Measurements from ENCODE around the gene P3R3URF.
A peak's percentile ranks its signal among the peaks of the same experiment; 100 is the strongest.

The P3R3URF gene

GRCh38 chr1:46171871-46172270 is 4.4 kb downstream of the P3R3URF start:
- DNase-seq = no peak

- DNase-seq = no peak
These were observed 4.9 kb downstream of the P3R3URF start for GRCh38 chr1:46171351-46171750.

DNA sequence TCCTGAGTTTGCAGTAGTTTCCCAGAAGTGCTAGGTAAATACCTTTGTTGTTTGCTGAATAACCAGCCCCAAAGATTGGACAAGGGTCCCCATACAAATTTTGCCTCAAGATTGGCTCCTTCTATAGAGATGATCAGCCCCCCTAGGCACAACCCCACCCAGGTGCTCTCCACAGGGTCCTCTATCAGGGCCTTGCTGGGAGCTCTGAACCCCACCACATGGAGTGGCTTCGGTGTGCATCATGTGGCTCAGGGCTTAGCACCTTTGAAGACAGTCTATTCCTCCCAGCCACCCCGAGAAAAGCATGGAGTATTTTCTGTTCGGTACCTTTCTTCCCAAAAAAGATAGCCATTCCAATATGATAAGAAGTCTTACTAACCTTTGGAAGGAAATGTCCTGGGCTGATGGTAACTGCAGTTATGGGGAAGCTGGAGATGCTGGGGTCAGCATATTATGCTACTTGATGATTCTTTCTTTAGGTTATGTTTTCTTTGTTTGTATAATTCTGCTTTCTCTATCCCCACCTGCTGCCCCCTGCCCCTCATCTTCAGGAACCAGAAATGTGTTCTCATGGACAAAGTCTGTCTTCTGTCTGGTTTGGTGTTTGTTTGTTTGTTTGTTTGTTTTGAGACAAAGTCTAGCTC is 6.4 kb downstream of the P3R3URF start:
- no peak for DNase-seq

GRCh38 chr1:46168477-46168876 is 7.8 kb downstream of the P3R3URF start:
- DNase-seq = peak in 1 of 2 donors; percentile 52

- DNase-seq = no peak
These were observed 9.5 kb downstream of the P3R3URF start for GRCh38 chr1:46166521-46167462.

- no peak for DNase-seq
These were observed 16.1 kb downstream of the P3R3URF start for GRCh38 chr1:46160212-46160611.

- DNase-seq = no peak
These were observed 16.8 kb downstream of the P3R3URF start for GRCh38 chr1:46159516-46159915.

DNA sequence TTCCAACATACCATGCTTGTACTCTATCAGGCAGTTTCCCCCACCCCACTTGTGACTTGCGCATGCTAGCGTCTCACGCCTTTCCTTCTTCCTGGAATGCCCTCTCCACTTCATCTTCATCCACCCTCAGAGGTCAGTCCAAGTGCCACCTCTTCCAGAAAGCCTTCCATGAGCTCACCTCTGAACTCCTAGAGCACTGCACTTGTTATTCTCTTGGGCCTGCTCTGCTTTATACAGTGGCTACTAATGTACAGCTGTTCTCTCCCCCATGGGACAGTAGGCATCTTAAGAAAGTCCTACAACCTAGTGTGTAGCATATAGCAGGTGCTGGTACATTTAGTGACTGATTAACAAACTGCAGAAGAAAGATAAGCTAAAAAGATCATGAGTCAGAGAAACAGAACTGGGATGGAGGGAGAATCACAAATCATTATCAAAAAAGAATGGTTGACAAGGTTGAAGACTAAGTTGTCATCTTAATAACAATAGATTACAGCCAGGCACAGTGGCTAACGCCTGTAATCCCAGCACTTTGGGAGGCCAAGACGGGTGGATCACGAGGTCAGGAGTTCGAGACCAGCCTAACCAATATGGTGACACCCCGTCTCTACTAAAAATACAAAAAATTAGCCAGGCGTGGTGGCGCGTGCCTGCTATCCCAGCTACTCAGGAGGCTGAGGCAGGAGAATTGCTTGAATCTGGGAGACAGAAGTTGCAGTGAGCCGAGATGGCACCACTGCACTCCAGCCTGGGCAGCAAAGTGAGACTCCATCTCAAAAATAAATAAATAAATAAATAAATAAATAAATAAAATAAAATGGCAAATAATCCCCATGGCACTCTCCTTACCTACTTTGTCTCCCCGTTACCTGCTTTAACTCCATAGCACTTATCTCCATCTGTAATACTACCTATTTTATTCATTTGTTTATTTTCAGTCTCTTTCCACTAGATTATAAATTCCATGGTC is 17.7 kb downstream of the P3R3URF start:
- DNase-seq = no peak

DNA sequence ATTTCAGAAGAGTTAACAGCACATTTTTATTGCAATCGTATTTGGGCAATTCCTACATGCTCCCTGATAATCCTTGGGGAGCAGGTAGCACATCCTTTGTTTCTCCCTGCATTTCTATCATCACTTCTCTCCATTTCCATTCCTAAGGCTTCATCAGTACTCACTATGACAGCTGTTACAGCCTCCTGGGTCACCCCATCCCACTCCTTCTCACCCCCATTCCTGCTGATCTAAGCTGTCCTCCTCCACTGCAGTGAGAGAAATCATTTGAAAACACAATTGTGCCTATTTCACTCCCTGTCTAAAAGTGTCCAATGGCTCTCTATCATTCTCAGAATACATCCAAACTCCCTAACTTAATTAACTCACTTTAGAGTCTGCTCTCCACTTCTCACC is 18.4 kb downstream of the P3R3URF start:
- no peak for DNase-seq

DNA sequence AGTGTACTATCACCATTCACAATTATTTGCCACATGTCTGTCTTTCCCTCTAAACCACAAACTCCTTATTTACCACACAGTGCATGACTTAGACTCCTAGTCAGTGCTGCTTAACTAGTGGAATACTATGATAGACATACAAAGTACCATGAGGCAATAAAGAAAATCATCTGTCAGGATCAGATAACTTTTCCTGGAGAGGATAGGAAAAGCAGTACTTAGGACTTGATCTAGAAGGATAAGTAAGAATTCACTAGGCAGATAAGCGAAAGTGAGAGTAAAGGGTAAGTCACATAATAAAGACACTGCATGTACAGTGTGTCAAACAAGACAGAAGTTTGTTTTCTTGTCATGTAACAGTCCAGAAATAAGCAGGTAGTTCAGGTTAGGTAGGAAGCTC is 22.6 kb downstream of the P3R3URF start:
- no peak for DNase-seq

DNA sequence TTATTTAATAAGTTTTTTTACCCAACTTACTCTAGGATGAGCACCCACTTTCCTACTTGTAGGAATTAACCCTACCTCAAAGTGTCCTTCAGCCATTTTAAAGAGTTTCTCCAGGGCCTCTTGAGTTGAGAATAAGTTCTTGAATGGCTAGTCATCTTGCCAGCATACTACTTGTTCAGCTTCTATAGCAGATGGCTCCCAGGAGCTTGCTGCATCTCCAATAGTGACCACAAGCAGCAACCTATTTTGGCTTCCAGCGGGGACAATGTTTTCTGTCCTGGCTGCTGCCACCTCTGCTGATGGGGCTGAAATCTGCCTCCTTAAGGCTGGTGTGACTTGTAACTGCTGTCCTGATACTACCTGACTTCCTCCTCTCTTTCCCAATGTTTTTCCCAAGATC is 23.1 kb downstream of the P3R3URF start:
- DNase-seq = no peak

GRCh38 chr1:46152016-46152415 is 24.3 kb downstream of the P3R3URF start:
- DNase-seq = peak in 1 of 2 donors; percentile 30

DNA sequence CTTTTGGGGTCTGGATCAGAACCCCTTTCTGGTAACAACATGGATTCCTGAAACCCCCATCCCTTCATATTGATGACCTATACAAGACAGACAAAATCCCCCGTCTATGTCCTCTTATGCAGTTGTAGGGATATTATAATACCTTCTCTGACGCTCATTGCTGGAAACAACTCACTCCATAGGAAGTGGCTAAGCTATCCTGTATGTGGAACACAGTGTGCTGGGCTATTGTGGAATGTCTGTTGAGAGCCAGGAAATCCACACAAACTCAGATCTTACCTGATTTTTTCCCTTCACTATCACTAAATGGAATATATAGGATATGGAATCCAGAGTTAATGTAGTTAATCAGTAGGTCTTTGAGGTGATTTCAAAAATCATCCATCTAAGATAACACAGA is 26.2 kb downstream of the P3R3URF start:
- DNase-seq = no peak

GRCh38 chr1:46148318-46148717 is 28.0 kb downstream of the P3R3URF start:
- DNase-seq = peak in 1 of 2 donors; percentile 18

DNA sequence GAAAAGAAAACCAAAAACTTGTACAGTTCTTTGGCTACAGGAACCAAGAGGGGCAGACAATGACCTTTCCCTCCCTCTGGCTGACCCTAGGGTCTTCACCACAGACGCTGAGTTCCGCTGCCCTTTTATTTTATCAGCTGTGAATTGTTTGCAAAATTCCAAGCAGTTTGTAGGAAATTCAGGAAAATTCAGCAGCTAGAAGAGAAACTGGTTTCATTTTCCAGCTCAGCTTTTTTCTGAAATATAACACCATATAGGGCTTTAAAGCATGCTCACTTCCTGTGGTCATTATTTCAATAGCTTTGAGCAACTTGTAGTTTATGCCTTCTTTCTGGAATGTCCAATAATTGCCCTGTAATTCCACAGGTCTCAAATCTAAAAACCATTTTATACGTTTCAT is 38.4 kb downstream of the P3R3URF start:
- no peak for DNase-seq

DNA sequence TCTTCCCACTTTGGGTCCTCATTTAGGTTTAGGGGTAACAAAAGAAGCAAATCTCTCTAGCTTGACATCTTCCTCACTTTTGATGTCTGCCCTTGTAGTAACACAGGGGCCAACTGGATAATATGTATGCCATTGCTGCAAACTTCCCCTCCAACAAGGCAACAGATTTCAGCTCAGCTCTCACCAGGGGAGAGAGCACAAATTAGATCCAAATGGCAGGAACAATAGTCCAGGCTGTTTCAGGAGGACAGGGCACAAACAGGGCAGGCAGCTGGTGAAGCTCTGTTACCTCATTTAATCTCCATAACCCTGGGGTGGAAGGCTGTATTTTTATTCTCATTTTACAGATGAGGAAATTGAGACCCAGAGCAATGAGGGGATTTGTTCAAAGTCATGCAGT is 39.6 kb downstream of the P3R3URF start:
- DNase-seq = no peak

DNA sequence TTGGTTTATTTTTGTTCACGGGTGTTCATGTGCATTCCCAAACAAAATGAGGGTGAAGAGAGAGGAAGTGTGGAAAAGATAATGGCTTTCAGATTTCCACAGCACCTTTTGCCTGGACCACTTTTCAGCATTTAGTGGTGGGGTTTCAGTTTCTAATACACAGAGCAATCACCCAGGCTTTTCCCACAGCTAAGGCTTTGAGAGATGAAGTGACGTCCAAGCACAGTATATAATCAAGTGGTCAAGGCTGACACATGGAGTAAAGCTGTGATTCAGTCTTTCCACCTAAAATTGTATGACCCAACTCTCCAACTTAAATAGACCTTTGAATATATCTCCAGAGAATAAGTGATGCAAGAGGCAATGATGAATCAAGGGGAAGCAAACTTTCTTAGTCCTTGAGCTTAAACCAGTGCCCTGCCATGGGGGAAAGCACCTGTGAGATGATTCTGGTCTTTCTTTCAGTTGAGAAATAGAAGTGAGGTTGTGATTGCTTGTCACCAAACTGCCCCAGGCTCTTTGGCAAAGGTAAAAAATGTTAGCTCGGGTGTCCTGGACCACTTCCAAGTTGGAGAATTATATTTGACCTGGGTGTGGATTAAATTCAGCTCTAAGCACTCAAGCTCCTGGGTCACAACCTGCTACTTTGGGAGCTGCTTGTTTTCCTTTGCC is 41.5 kb downstream of the P3R3URF start:
- DNase-seq = no peak

DNA sequence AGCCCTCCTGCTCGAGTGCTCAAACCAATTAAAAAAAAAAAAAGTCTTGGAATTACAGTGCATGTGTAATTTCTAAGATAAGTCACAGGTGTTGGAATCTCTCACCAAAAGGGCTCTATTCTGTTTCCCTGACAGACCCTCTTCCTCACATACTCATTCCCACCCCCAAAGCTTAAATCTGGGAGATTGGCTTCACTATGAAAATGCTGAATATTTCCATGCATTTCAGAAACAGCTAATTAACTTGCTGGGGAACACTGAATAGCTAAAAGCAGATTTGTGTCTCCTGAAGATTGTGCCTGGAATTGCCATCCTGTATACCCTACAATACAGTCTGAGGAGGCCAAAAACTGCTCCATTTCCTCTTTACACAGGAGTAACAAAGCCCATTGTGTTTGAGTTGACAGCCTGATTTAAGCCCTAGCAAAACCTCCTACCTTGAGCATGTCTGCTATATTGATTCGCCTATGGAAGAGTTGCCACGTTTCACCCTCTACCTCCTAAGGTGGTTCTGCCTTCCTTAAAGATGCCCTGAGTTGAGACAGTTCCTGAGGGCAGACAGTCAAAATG is 42.4 kb downstream of the P3R3URF start:
- no peak for DNase-seq

GRCh38 chr1:46133181-46133658 is 43.1 kb downstream of the P3R3URF start:
- DNase-seq = no peak

- DNase-seq = peak; percentile 97 to 98
These were observed 43.6 kb downstream of the P3R3URF start, which contains the start of gene PIK3R3 for GRCh38 chr1:46132529-46133180. PIK3R3 (minus strand) TSS chr1:46132629; CDS start chr1:46131952, 677 bp downstream.
